Right lobe of liver (tissue), 4 donors: ENCODE measurements around the gene MYO1B.

ENCODE experiments used
- CTCF ChIP-seq, 4 donors: fragments of 200-600 bp in 3 of 4; fragments of 450-650 bp in 1 of 4; IDR thresholded peaks; one replicate each; pipeline versions ENCODE4 v1.5.1 to v1.8.0; 2016 to 2022; ENCODE audit warnings: antibody characterized with exemption in 4 of 4, mild to moderate bottlenecking in 2 of 4
- POLR2A ChIP-seq: fragments of 450-650 bp; IDR thresholded peaks from one replicate; pipeline ENCODE4 v1.6.1; 2017; ENCODE audit warnings: antibody characterized with exemption, mild to moderate bottlenecking
- donor health status: DM: no; HTN: no; CAD: no.
- donor health status: DM: no; HTN: no; CAD: no.
- donor health status: DM: no; HTN: yes; CAD: no.

GRCh38 chr2:191446910-191447309 is 201.7 kb downstream of the MYO1B start:
- TF ChIP-seq CTCF (IDR thresholded peaks at IDR 0.05) = no peak
- TF ChIP-seq POLR2A = no peak
